Gastrocnemius medialis (tissue), 4 donors: ENCODE data around the gene CDK18. TPM values are rescaled to one million over a fixed set of nuclear protein-coding genes. Genes with fewer than 3 reads are reported as not detected.

ENCODE experiments used
- ATAC-seq, 2 donors: fragments of 150-250 bp; one replicate each; pipeline ENCODE4 v1.9.1; 2016
- DNase-seq, 2 donors: peaks; one replicate each; pipeline ENCODE4 v3.0.0-alpha.2; 2019
- H3K27ac ChIP-seq, 4 donors: fragments of 200-600 bp; sonication (generic); 1 replicate in 1 of 4; 2 replicates in 3 of 4; pipeline ENCODE4 v1.5.1; 2016 to 2018; ENCODE audit warnings: mild to moderate bottlenecking in 2 of 4, moderate library complexity in 1 of 4
- H3K27me3 ChIP-seq, 3 donors: fragments of 200-600 bp; sonication (generic) in 2 of 3; 1 replicate in 1 of 3; 2 replicates in 2 of 3; pipeline versions ENCODE4 v1.5.1 to v1.6.0; 2016 to 2019; ENCODE audit warnings: mild to moderate bottlenecking in 1 of 3, moderate library complexity in 1 of 3
- H3K36me3 ChIP-seq, 2 donors: fragments of 200-600 bp; sonication (generic) in 1 of 2; one replicate each; pipeline ENCODE4 v1.5.1; 2017 to 2018
- H3K4me1 ChIP-seq, 2 donors: fragments of 200-600 bp; sonication (generic) in 1 of 2; one replicate each; pipeline ENCODE4 v1.5.1; 2016 to 2017; ENCODE audit warnings: mild to moderate bottlenecking in 2 of 2
- H3K4me3 ChIP-seq, 4 donors: fragments of 200-600 bp; sonication (generic) in 3 of 4; 1 replicate in 1 of 4; 2 replicates in 3 of 4; pipeline ENCODE4 v1.5.1; 2016 to 2019; ENCODE audit warnings: mild to moderate bottlenecking in 2 of 4
- H3K9me3 ChIP-seq, 3 donors: fragments of 200-600 bp; sonication (generic) in 2 of 3; 1 replicate in 1 of 3; 2 replicates in 2 of 3; pipeline ENCODE4 v1.5.1; 2016 to 2019
- CTCF ChIP-seq, 5 experiments: fragments of 450-650 bp in 3 of 5; fragments of 200-600 bp in 2 of 5; sonication (generic) in 2 of 5; IDR thresholded peaks in 4 of 5; conservative IDR thresholded peaks in 1 of 5; 1 replicate in 4 of 5; 2 replicates in 1 of 5; pipeline ENCODE4 v1.5.1; 2016 to 2019; ENCODE audit warnings: antibody characterized with exemption in 5 of 5, mild to moderate bottlenecking in 3 of 5, moderate library complexity in 3 of 5
- POLR2A ChIP-seq, 2 donors: fragments of 450-650 bp; IDR thresholded peaks; one replicate each; pipeline ENCODE4 v1.6.1; 2017; ENCODE audit warnings: antibody characterized with exemption in 2 of 2, mild to moderate bottlenecking in 2 of 2, moderate library complexity in 2 of 2
- in situ Hi-C, 4 donors: fragments of 200-750 bp; cut with MboI; loops; one replicate each; pipeline versions ENCODE4 v1.15.0 to v1.8.0; 2017; ENCODE audit warnings: low sequenced_read_pairs in 4 of 4
- intact Hi-C: fragments of 100-400 bp; cut with DNase I; formaldehyde crosslinking; loops from one replicate; pipeline ENCODE4 v1.15.1; 2023; ENCODE audit warnings: low total_unique reads
- total RNA-seq, 4 donors: library from RNA; depleted of rRNA; stranded (reverse); fragments of >200 nt; gene quantifications; one replicate each; pipeline versions ENCODE4 v1.1.0 to v1.2.3, GENCODE V29; 2016

The CDK18 gene
- total RNA-seq, 4 donors from 2014 or later: 1.2 to 4.6 (median 1.5) TPM

GRCh38 chr1:205492201-205492667, 12.2 kb upstream of the CDK18 start:
- no peaks in the 10 kb centered on the region for H3K9me3 ChIP-seq
- no peaks in the 10 kb centered on the region for H3K36me3 ChIP-seq
- in situ Hi-C loops (no loop called here), intact Hi-C loops (no loop called here)
- ATAC-seq (peak in 1 of 2 donors; percentile 22), DNase-seq (no peak)
- no peak overlapping the region for H3K4me3 ChIP-seq
- H3K27me3 ChIP-seq: no peaks in the 10 kb centered on the region
- peaks cover 0 to 14% of the 10 kb centered on the region in 2 donors for H3K4me1 ChIP-seq
- TF ChIP-seq POLR2A (IDR thresholded peaks at IDR 0.05) (no peak), CTCF (IDR thresholded peaks at IDR 0.05 in 4 of 5, conservative IDR thresholded peaks at IDR 0.05 in 1 of 5) (no peak)
- H3K27ac ChIP-seq: no peak overlapping the region

- intact Hi-C loops: no loop called here
- H3K9me3 ChIP-seq: no peaks in the 10 kb centered on the region
- ATAC-seq (no peak), DNase-seq (no peak)
- peaks cover 0 to 14% of the 10 kb centered on the region in 2 donors for H3K4me1 ChIP-seq
- in situ Hi-C loops: no loop called here
- no peak for TF ChIP-seq CTCF (IDR thresholded peaks at IDR 0.05 in 4 of 5, conservative IDR thresholded peaks at IDR 0.05 in 1 of 5)
- no peak for TF ChIP-seq POLR2A (IDR thresholded peaks at IDR 0.05)
- no peaks in the 10 kb centered on the region for H3K36me3 ChIP-seq
- no peak overlapping the region for H3K27ac ChIP-seq
- H3K27me3 ChIP-seq: no peaks in the 10 kb centered on the region
- H3K4me3 ChIP-seq: no peak overlapping the region
Measured at GRCh38 chr1:205492774-205493173, 11.7 kb upstream of the CDK18 start.

GRCh38 chr1:205493241-205494085, 11.0 kb upstream of the CDK18 start:
- H3K27me3 ChIP-seq: no peaks in the 10 kb centered on the region
- H3K36me3 ChIP-seq: no peaks in the 10 kb centered on the region
- no peak overlapping the region for H3K4me3 ChIP-seq
- H3K27ac ChIP-seq: no peak overlapping the region
- TF ChIP-seq POLR2A (IDR thresholded peaks at IDR 0.05) (no peak), CTCF (IDR thresholded peaks at IDR 0.05 in 4 of 5, conservative IDR thresholded peaks at IDR 0.05 in 1 of 5) (no peak)
- intact Hi-C loops: no loop called here
- H3K9me3 ChIP-seq: no peaks in the 10 kb centered on the region
- ATAC-seq (peak; percentile 37 to 60), DNase-seq (peak in 1 of 2 donors; percentile 23)
- H3K4me1 ChIP-seq: peaks cover 0 to 14% of the 10 kb centered on the region in 2 donors
- in situ Hi-C loops: no loop called here

- H3K36me3 ChIP-seq: no peaks in the 10 kb centered on the region
- ATAC-seq (no peak), DNase-seq (no peak)
- no peaks in the 10 kb centered on the region for H3K9me3 ChIP-seq
- in situ Hi-C loops (no loop called here), intact Hi-C loops (no loop called here)
- H3K4me1 ChIP-seq: peaks cover 0 to 14% of the 10 kb centered on the region in 2 donors
- no peaks in the 10 kb centered on the region for H3K27me3 ChIP-seq
- H3K4me3 ChIP-seq: no peak overlapping the region
- no peak for TF ChIP-seq CTCF (IDR thresholded peaks at IDR 0.05 in 4 of 5, conservative IDR thresholded peaks at IDR 0.05 in 1 of 5)
- no peak for TF ChIP-seq POLR2A (IDR thresholded peaks at IDR 0.05)
- no peak overlapping the region for H3K27ac ChIP-seq
Measured at GRCh38 chr1:205494115-205494514, 10.4 kb upstream of the CDK18 start.
